Measurements from ENCODE around the gene ST6GALNAC4.

The ST6GALNAC4 gene

DNA sequence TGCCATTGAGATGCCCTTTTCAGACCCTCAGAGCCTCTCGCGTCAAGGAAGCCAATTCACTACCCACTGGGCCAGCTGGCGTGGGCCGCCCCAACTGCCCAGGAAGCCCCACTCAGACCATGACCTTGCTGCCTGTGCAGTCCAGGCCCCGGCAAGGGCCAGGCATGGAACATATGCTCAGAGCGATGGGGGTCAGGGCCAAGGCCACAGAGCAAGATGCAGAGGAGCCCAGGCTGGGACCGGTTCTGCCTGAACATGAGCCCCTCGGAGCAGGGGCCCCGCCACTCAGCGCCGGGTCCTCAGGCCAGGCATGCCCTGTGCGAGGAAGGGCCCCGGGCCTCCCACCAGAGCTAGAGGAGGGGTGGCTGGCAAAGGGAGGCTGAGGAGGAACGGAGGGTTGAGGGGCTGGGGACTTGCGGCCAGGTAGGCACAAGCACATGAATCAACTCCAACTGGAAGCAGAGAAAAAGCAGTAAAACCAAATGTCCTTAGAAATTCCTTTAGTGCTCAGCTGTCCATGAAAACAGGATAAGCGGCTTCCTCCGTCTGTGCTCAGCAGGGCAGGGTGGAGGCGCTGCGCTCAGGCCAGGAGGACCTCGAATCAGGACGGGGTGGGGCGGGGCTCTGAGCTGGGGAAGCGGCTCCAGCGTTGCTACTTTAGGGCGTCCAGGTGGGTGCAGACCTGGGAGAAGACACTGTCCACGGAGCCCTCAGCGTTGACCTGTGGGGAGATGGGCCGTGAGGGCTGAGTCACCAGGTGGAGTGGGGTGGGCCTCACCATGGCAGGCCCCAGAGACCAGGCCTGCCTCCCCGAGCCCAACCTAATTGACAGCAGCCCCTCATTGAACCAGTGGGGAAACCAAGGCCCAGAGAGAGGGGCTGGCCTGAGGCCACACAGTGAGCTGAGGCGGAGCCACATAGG is 49.2 kb downstream of the ST6GALNAC4 start:
- TF ChIP-seq CTCF (IDR thresholded peaks at IDR 0.05), result no peak

GRCh38 chr9:127866535-127866934 is 50.3 kb downstream of the ST6GALNAC4 start:
- TF ChIP-seq CTCF (IDR thresholded peaks at IDR 0.05), result no peak

- TF ChIP-seq CTCF (IDR thresholded peaks at IDR 0.05), result no peak
These were observed 51.0 kb downstream of the ST6GALNAC4 start for GRCh38 chr9:127865645-127866464.

GRCh38 chr9:127863191-127863621 is 53.6 kb downstream of the ST6GALNAC4 start:
- no peak for TF ChIP-seq CTCF (IDR thresholded peaks at IDR 0.05)

GRCh38 chr9:127862075-127863011 is 54.5 kb downstream of the ST6GALNAC4 start:
- no peak for TF ChIP-seq CTCF (IDR thresholded peaks at IDR 0.05)

- TF ChIP-seq CTCF (IDR thresholded peaks at IDR 0.05), result no peak
These were observed 56.1 kb downstream of the ST6GALNAC4 start for GRCh38 chr9:127860779-127861178.

DNA sequence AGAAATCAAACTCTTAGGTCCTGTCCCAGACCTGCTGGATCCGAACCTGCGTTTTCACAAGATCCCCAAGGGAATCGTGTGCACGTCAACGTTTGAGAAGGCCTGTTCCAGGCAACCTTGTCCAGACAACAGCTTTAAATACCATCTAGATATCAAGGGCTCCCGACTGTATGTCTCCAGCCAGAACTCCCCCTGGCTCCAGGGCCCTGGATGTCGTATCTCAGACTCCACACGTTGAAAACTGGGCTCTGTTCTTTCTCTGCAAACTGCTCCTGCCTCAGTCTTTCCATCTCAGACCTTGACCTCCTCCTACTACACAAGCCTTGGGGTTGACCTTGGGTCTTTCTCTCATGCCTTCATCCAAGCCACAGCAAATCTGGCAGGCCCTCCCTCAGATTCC is 56.6 kb downstream of the ST6GALNAC4 start:
- no peak for TF ChIP-seq CTCF (IDR thresholded peaks at IDR 0.05)

Measured in LNCAP (cell line).